ENCODE measurements around the gene CD53. TPM values are rescaled to one million over a fixed set of nuclear protein-coding genes. Genes with fewer than 3 reads are reported as not detected.

CD53 gene
- total RNA-seq, 6 experiments from 2014 or later = 7.8 to 26.6 (median 11.9) TPM

- Histone ChIP-seq H3K9me3 (no peaks in the 10 kb centered on the region), H3K27me3 (no peaks in the 10 kb centered on the region), H3K4me1 (no peaks in the 10 kb centered on the region), H3K27ac (no peak overlapping the region), H3K4me3 (no peak overlapping the region), H3K36me3 (no peaks in the 10 kb centered on the region)
- ATAC-seq (no peak), DNase-seq (no peak)
- intact Hi-C loops (cut with DNase I) = no loop called here
- 37% methylated on average over 4 of the region's 4 CpGs for WGBS (ENCODE audit: insufficient coverage, low coverage, low lambda C conversion rate, missing lambda C conversion rate)
- TF ChIP-seq CTCF (IDR thresholded peaks at IDR 0.05) (no peak), POLR2A (IDR thresholded peaks at IDR 0.05) (no peak)
Measured at GRCh38 chr1:110846861-110847260, 26.1 kb upstream of the CD53 start.

- H3K27ac ChIP-seq = no peak overlapping the region
- H3K4me1 ChIP-seq = no peaks in the 10 kb centered on the region
- H3K9me3 ChIP-seq = no peaks in the 10 kb centered on the region
- DNase-seq = no peak
- no peak for ATAC-seq
- H3K36me3 ChIP-seq = no peaks in the 10 kb centered on the region
- no peak overlapping the region for H3K4me3 ChIP-seq
- TF ChIP-seq POLR2A (IDR thresholded peaks at IDR 0.05) = no peak
- no peak for TF ChIP-seq CTCF (IDR thresholded peaks at IDR 0.05)
- WGBS (ENCODE audit: insufficient coverage, low coverage, low lambda C conversion rate, missing lambda C conversion rate) = 39% methylated on average over 2 of the region's 2 CpGs
- H3K27me3 ChIP-seq = no peaks in the 10 kb centered on the region
- intact Hi-C loops (cut with DNase I) = no loop called here
Measured at GRCh38 chr1:110850145-110850544, 22.8 kb upstream of the CD53 start.

- TF ChIP-seq POLR2A (IDR thresholded peaks at IDR 0.05) (no peak), CTCF (IDR thresholded peaks at IDR 0.05) (no peak)
- no peak for DNase-seq
- Histone ChIP-seq H3K4me1 (no peaks in the 10 kb centered on the region), H3K27ac (no peak overlapping the region), H3K27me3 (no peaks in the 10 kb centered on the region), H3K4me3 (no peak overlapping the region), H3K9me3 (no peaks in the 10 kb centered on the region), H3K36me3 (no peaks in the 10 kb centered on the region)
- intact Hi-C loops (cut with DNase I) = no loop called here
- ATAC-seq = peak in 1 of 4 donors; percentile 45
- WGBS (ENCODE audit: insufficient coverage, low coverage, low lambda C conversion rate, missing lambda C conversion rate) = 44% methylated on average over 1 of the region's 1 CpG
Measured at GRCh38 chr1:110850627-110851026, 22.3 kb upstream of the CD53 start.

GRCh38 chr1:110853135-110853534, 19.8 kb upstream of the CD53 start:
- WGBS (ENCODE audit: insufficient coverage, low coverage, low lambda C conversion rate, missing lambda C conversion rate) = 53% methylated on average over 3 of the region's 3 CpGs
- Histone ChIP-seq H3K4me3 (no peak overlapping the region), H3K9me3 (no peaks in the 10 kb centered on the region), H3K27ac (no peak overlapping the region), H3K4me1 (no peaks in the 10 kb centered on the region), H3K27me3 (no peaks in the 10 kb centered on the region), H3K36me3 (no peaks in the 10 kb centered on the region)
- DNase-seq = no peak
- intact Hi-C loops (cut with DNase I) = no loop called here
- ATAC-seq = no peak
- TF ChIP-seq CTCF (IDR thresholded peaks at IDR 0.05) (no peak), POLR2A (IDR thresholded peaks at IDR 0.05) (no peak)

- H3K4me1 ChIP-seq = no peaks in the 10 kb centered on the region
- TF ChIP-seq POLR2A (IDR thresholded peaks at IDR 0.05) (no peak), CTCF (IDR thresholded peaks at IDR 0.05) (no peak)
- H3K9me3 ChIP-seq = no peaks in the 10 kb centered on the region
- H3K27ac ChIP-seq = no peak overlapping the region
- DNase-seq (no peak), ATAC-seq (no peak)
- H3K36me3 ChIP-seq = no peaks in the 10 kb centered on the region
- no peaks in the 10 kb centered on the region for H3K27me3 ChIP-seq
- 52% methylated on average over 2 of the region's 2 CpGs for WGBS (ENCODE audit: insufficient coverage, low coverage, low lambda C conversion rate, missing lambda C conversion rate)
- intact Hi-C loops (cut with DNase I) = no loop called here
- H3K4me3 ChIP-seq = no peak overlapping the region
Measured at GRCh38 chr1:110856410-110856809, 16.5 kb upstream of the CD53 start.

Measured in right lobe of liver (tissue), 6 donors.